Skeletal muscle tissue (tissue), 4 donors: ENCODE results near the gene EYA4. TPM values are rescaled to one million over a fixed set of nuclear protein-coding genes. Genes with fewer than 3 reads are reported as not detected.
A peak's percentile ranks its signal among the peaks of the same experiment; 100 is the strongest.
"Not testable (repeated sequence)": the region's sequence is repeated elsewhere in the genome, so short reads cannot be mapped to it uniquely, and the experiment has no call there.

ENCODE experiments used
- H3K27ac ChIP-seq: one replicate; pipeline ENCODE4 v1.7.0; 2013; ENCODE audit warnings: mild to moderate bottlenecking, low read depth, low read length, inconsistent platforms
- H3K27me3 ChIP-seq, 3 donors: one replicate each; pipeline ENCODE4 v1.7.0; 2013; ENCODE audit warnings: low read length in 3 of 3; ENCODE audit not compliant: control insufficient read depth in 3 of 3, insufficient read depth in 3 of 3
- H3K36me3 ChIP-seq, 3 donors: one replicate each; pipeline ENCODE4 v1.7.0; 2013; ENCODE audit warnings: low read length in 3 of 3; ENCODE audit not compliant: control insufficient read depth in 3 of 3, insufficient read depth in 3 of 3
- H3K4me1 ChIP-seq, 3 donors: one replicate each; pipeline ENCODE4 v1.7.0; 2013; ENCODE audit warnings: low read length in 3 of 3, mild to moderate bottlenecking in 3 of 3; ENCODE audit not compliant: control insufficient read depth in 3 of 3, insufficient read depth in 3 of 3
- H3K4me3 ChIP-seq, 3 donors: one replicate each; pipeline ENCODE4 v1.7.0; 2013; ENCODE audit warnings: low read length in 3 of 3
- H3K9ac ChIP-seq, 3 donors: one replicate each; pipeline ENCODE4 v1.7.0; 2013; ENCODE audit warnings: low read length in 3 of 3, mild to moderate bottlenecking in 3 of 3, moderate library complexity in 2 of 3, low read depth in 1 of 3
- H3K9me3 ChIP-seq, 3 donors: one replicate each; pipeline ENCODE4 v1.7.0; 2013; ENCODE audit warnings: low read length in 3 of 3; ENCODE audit not compliant: control insufficient read depth in 3 of 3
- total RNA-seq: library from RNA; depleted of rRNA; stranded (reverse); fragments of >200 nt; gene quantifications from one replicate; pipeline ENCODE4 v1.2.3, GENCODE V29; 2014
- donor health status: Osteomylitis.

The EYA4 gene
- total RNA-seq, 1 donor from 2014 or later = 40.2 TPM

- peaks cover 8 to 19% (median 17%) of the 10 kb centered on the region in 3 donors for H3K4me1 ChIP-seq
- no peaks in the 10 kb centered on the region for H3K36me3 ChIP-seq
- H3K4me3 ChIP-seq = no peak overlapping the region
- no peak overlapping the region for H3K27ac ChIP-seq
- H3K9me3 ChIP-seq = no peaks in the 10 kb centered on the region
- no peak overlapping the region for H3K9ac ChIP-seq
- no peaks in the 10 kb centered on the region for H3K27me3 ChIP-seq
These were observed 303.3 kb downstream of the EYA4 start for GRCh38 chr6:133544419-133544818.

DNA sequence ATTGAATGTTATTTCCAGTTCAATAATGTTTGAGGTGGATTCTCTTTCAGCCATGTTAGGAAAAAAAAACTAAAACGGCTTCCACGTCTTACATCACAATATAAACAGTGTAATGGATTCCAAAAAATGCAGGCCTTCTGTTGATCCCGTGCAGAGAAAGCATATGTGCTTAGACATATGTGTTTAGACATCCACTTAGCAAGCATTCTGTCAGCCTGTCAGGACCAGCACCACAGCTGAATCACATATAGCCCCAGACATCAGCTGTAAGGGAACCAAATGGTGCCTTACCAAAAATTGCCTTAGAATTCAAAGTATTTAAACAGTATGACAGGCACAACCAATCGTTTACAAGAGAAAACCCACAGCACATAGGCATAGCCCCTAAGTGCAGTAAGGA is 304.9 kb downstream of the EYA4 start:
- H3K27me3 ChIP-seq = no peaks in the 10 kb centered on the region
- H3K4me3 ChIP-seq = no peak overlapping the region
- no peaks in the 10 kb centered on the region for H3K9me3 ChIP-seq
- no peaks in the 10 kb centered on the region for H3K36me3 ChIP-seq
- no peak overlapping the region for H3K9ac ChIP-seq
- H3K4me1 ChIP-seq = peaks cover 18 to 34% (median 25%) of the 10 kb centered on the region in 3 donors
- H3K27ac ChIP-seq = no peak overlapping the region

- no peak overlapping the region for H3K9ac ChIP-seq
These were observed 306.0 kb downstream of the EYA4 start for GRCh38 chr6:133547136-133547535.

DNA sequence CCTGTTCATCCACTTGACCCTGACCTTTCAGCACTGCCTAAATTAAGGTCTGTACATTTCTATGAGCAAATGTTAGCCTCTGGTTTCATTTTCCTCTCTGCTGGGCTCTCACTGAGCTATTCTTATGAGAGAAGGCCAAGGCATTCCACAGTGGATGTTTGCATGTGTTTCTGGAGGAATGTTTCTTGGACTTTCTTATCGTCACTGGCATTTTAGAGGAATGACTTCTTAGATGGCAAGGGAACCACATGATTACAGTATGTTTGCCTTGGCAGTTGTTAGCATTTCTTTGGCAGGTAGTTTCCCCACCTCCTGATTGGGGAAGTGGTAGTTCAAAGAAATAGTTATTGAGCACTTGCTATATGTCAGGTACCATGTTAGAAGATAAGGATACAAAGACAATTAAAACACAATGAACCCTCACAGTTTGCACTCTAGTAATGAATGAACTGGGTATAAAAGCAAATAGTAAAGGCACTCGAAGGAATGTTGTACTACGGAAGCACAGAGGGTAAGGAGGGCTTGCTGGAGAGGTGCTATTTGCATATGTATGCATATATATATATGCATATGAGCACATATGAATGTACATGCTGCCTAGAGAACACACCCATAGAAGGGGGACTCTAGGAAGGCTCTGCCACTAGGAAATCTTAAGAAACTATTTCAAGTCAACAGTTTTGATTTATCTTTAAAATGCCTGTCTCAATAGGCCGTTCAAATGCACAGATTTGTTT is 307.4 kb downstream of the EYA4 start:
- Histone ChIP-seq H3K27ac (peak overlapping the region; percentile 90), H3K9ac (no peak overlapping the region), H3K27me3 (no peaks in the 10 kb centered on the region), H3K9me3 (no peaks in the 10 kb centered on the region), H3K4me3 (no peak overlapping the region), H3K4me1 (peaks cover 25 to 50% (median 30%) of the 10 kb centered on the region in 3 donors), H3K36me3 (no peaks in the 10 kb centered on the region)

More at GRCh38 chr6:133547136-133547535, 306.0 kb downstream of the EYA4 start:
- Histone ChIP-seq H3K9me3 (no peaks in the 10 kb centered on the region), H3K27me3 (no peaks in the 10 kb centered on the region), H3K27ac (peak overlapping the region; percentile 18), H3K36me3 (no peaks in the 10 kb centered on the region), H3K4me3 (no peak overlapping the region), H3K4me1 (peaks cover 25 to 44% (median 29%) of the 10 kb centered on the region in 3 donors)

DNA sequence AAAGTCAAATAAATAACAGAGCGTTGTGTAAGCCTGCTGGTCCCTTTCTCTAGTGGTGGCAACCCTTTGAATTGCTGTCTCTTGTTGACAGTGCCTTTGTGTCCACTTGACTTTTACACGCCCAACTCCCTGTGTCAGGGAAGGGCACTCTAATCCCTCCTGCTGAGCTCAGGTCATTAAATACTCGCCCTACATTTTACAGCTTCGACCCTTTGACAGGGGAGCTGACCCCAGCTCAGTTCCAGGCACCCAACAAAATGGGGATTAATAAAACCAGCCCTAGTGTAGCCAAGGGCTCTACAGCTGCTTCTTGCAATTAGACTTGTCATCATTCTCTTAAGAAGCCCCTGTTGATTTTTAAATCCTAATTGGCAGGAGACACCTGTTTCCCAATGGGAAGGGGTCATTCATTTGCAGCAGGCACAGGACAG is 308.2 kb downstream of the EYA4 start:
- Histone ChIP-seq H3K36me3 (no peaks in the 10 kb centered on the region), H3K4me1 (peaks cover 25 to 50% (median 30%) of the 10 kb centered on the region in 3 donors), H3K9ac (peak overlapping the region; percentile 24 to 68 (median 46)), H3K27me3 (no peaks in the 10 kb centered on the region), H3K27ac (peak overlapping the region; percentile 90), H3K4me3 (peak overlapping the region in 1 of 3 donors; percentile 9), H3K9me3 (no peaks in the 10 kb centered on the region)

DNA sequence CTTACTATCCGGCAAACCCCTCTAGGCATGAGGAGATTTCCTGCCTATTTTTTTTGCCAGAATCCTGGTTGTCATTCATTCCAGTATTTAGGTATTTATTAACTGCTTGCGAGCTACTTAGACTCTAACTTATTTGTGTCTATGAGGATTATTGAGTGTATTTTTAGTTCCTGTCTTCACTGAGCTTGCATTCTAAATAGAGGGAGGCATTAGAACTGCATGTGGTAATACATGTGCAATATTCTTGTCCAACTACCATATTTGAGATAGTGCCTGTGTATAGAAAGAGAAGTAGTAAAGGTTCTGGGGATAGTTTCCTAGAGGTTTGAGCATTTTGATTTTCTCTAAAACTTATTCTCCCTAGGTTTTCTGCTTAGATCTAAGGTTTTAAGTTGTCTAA is 308.9 kb downstream of the EYA4 start:
- Histone ChIP-seq H3K36me3 (no peaks in the 10 kb centered on the region), H3K27me3 (no peaks in the 10 kb centered on the region), H3K9ac (peak overlapping the region; percentile 24 to 68 (median 46)), H3K9me3 (no peaks in the 10 kb centered on the region), H3K27ac (peak overlapping the region; percentile 90), H3K4me1 (peaks cover 25 to 50% (median 30%) of the 10 kb centered on the region in 3 donors), H3K4me3 (peak overlapping the region in 1 of 3 donors; percentile 9)

DNA sequence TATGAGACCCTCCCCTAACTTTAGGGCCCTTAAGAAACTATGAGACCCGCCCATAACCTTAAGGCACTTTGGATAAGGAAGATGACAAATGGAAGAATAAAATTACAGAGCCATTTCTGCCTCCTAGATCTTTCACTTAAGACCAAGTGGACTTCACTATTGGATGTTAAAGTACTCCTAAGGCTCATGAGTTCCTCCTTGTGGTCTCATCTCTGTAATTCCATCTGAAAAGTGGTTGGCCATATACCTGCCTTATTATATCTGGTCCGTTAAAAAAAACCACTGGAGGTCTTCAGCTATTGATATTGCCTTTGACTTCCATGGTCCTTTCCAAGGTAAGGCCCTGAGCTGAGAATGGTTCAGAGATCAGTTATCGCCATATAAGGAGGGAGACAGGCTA is 310.3 kb downstream of the EYA4 start:
- no peaks in the 10 kb centered on the region for H3K36me3 ChIP-seq
- H3K27me3 ChIP-seq = no peaks in the 10 kb centered on the region
- no peaks in the 10 kb centered on the region for H3K9me3 ChIP-seq
- peak overlapping the region in 2 of 3 donors; percentile 8 to 60 for H3K9ac ChIP-seq
- peak overlapping the region; percentile 90 for H3K27ac ChIP-seq
- H3K4me1 ChIP-seq = peaks cover 25 to 50% (median 30%) of the 10 kb centered on the region in 3 donors
- H3K4me3 ChIP-seq = peak overlapping the region in 1 of 3 donors; percentile 7

DNA sequence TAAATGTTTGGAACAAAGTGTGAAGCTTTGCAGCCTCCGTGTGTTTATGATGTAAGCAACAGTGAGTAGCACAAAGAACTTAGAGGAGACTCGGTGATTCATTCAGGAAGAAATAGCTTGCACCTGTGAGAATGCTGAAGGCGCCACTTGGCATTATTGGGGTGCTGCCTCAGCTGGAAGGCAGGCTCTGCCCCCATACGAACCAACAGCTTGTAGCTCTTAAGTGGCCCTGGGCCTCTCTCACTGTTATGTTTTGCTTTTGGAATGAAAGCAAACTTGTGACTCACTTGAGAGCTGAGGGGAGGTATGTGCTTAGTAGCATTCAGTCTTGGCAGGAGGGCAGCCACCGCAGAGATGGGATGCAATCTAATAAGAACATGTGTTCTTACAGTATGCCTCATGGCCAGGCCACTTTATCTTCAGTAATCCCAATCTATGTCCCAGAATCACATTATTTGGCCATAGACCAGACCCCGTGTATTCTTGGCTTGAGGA is 310.7 kb downstream of the EYA4 start:
- Histone ChIP-seq H3K27ac (peak overlapping the region; percentile 90), H3K27me3 (no peaks in the 10 kb centered on the region), H3K4me3 (peak overlapping the region in 1 of 3 donors; percentile 7), H3K36me3 (no peaks in the 10 kb centered on the region), H3K4me1 (peaks cover 25 to 50% (median 30%) of the 10 kb centered on the region in 3 donors), H3K9ac (peak overlapping the region in 2 of 3 donors; percentile 8 to 60), H3K9me3 (no peaks in the 10 kb centered on the region)

- Histone ChIP-seq H3K4me1 (peaks cover 20 to 39% (median 22%) of the 10 kb centered on the region in 3 donors), H3K36me3 (no peaks in the 10 kb centered on the region), H3K9me3 (no peaks in the 10 kb centered on the region), H3K27me3 (no peaks in the 10 kb centered on the region), H3K9ac (no peak overlapping the region), H3K4me3 (no peak overlapping the region), H3K27ac (no peak overlapping the region)
These were observed 312.5 kb downstream of the EYA4 start for GRCh38 chr6:133553652-133554051.

DNA sequence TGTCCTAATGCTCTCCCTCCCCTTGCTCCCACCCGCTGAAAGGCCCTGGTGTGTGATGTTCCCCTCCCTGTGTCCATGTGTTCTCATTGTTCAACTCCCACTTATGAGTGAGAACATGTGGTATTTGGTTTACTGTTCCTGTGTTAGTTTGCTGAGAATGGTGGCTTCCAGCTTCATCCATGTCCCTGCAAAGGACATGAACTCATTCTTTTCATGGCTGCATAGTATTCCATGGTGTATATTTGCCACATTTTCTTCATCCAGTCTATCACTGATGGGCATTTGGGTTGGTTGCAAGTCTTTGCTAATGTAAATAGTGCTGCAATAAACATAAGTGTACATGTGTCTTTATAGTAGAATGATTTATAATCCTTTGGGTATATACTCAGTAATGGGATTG is 313.0 kb downstream of the EYA4 start:
- not testable (repeated sequence) for H3K36me3 ChIP-seq, H3K9ac ChIP-seq, H3K9me3 ChIP-seq, H3K27me3 ChIP-seq, H3K4me3 ChIP-seq, H3K27ac ChIP-seq
- H3K4me1 ChIP-seq = peaks cover 16 to 34% (median 18%) of the 10 kb centered on the region in 3 donors
